HG03439 (cell line): ENCODE measurements around the gene FBXO48.
A peak's percentile ranks its signal among the peaks of the same experiment; 100 is the strongest.

Source experiments
- ATAC-seq: cut with Tn5 transposase; IDR thresholded peaks from one replicate; pipeline ENCODE4 v1.9.1; 2021; ENCODE audit warnings: mild to moderate bottlenecking, moderate library complexity; ENCODE audit not compliant: unreplicated experiment

FBXO48 gene

DNA sequence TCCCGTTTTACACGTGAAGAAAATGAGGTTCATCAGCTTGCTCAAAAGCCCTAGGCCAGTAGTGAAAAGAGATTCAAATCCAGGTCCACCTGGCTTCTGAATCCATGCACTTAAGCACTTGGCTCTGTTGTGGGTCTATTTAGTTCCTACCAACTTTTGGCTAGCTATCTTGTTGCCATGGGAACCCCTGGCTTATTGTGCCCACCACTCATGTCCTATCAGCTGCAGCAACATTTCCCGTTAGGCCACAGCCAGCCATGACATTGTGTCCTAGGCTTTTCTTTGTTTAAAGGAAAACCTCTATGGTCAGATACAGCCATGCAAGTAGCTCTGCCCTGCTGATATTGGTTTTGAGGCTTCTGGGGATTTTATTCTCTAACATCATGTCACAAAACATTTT lies 52.2 kb downstream of the FBXO48 start:
- no peak for ATAC-seq

DNA sequence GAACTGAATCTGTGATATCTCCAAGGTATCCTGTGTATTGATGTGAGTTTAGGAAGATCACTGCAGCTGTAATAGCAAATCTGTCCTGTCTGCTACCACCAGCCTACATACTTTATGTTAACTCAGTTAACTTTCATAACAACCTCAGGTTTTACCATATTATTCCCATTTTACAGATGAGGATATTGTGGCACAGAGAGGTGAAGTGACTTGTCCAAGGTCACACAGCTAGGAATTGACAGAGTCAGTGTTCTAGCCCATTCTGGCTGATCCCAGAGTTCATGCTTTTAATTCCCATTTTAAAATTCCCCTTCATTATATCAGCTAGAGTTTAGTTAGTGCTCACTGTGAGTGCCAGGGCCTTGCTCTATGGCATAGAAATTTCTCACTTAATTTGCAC lies 52.6 kb downstream of the FBXO48 start:
- ATAC-seq, result no peak

DNA sequence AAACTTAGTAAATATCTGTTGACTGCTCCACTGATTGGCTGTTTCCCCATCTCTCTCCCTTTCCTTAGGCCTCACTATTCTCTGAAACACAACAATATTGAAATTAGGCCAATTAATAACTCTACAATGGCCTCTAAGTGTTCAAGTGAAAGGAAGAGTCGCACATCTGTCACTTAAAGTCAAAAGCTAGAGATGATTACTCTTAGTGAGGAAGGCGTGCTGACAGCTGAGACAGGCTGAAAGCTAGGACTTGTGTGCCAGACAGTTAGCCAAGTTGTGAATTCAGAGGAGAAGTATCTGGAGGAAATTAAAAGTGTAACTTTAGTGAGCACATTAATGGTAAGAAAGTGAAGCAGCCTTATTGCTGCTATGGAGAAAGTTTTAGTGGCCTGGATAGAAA lies 53.6 kb downstream of the FBXO48 start:
- no peak for ATAC-seq

DNA sequence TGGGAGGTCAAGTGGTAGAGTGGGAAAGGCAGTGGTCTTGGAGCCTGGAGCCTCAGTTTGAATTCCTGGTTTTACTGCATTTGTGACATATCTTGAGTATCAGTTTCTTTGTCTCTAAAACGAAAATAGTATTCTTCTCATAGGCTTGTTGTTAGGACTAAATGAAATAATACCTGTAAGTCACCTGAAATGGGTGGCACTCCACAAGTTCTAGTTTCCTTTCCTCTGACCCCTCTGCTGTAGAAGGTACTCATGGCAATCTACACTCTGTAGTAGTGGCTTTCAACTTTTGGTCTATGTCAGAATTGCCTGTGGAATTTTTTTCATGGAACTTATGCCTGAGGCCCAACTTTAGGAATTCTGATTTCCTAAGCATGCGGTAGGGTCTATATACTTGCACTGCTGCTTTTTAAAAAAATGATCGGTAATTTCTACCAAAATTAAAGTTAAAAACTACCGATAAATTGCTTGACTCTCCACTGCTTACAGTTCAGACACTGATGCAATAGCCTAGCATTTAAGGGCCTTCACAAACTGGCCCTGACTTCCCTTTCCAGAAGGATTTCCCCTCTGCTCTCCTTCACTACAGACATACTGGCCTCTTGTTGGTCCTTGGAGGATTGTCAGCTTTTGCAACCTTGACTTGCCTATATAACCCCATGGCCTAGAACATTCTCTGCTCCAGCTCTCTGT lies 54.8 kb downstream of the FBXO48 start:
- ATAC-seq, result peak; percentile 39

DNA sequence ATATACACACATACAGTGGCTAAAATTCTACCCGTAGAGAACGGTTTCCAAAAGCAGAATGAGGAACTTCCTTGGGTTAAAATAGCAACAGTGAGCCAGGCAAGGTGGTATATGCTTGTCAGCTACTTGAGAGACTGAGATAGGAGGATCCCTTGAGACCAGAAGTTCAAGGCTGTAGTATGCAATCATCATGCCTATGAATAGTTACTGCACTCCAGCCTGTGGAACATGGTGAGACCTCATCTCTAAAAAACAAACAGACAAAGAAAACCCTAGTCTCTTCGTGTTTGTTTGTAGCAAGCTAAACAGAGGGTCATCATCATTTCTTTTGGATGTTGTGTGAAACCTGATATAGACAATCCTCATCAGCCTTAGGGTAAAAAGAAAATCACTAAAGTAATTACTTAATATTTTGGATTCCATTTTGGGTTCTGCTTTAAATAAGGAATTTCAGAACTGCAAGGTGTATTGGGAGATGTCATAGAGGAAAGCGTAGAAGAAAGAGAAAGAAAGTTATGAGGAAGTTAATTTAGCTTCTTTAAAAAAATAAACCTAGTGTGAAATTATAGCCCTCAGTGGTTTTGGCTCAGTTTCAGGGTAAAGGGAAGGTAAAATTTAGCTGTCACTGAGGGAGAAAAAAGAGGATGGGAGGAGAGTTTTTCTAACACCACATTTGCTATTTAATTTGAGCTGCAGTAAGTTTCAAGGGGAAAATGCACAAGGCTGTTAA lies 55.5 kb downstream of the FBXO48 start:
- ATAC-seq, result peak; percentile 87
